Embryonic facial prominence (tissue), 1 donor: Measurements from ENCODE around the gene PARP8.
"Not testable (repeated sequence)": the region's sequence is repeated elsewhere in the genome, so short reads cannot be mapped to it uniquely, and the experiment has no call there.

Experiments
- DNase-seq: peaks from one replicate; pipeline ENCODE4 v3.0.0-alpha.2; 2016; ENCODE audit errors: extremely low spot score

Gene PARP8

DNA sequence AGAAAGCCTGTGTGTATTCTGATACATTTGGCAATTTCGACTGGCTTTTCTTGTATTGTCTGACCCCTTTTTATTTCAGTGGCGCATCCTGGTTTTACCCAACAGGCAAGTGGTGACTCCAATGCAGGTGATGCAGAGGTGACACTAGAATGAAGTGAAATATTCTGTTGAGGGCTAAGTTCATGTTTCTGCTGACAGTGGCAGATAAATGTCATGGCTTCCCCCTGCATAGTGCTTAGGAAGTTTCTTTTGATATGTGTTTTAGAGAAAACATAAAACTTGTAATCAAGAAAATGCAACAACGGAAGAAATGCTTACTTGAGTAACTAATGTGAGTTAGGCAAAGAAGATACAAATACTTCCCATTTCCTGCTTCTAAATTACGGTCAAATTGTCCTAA, 13.1 kb downstream of the PARP8 start:
- DNase-seq, result not testable (repeated sequence)

DNA sequence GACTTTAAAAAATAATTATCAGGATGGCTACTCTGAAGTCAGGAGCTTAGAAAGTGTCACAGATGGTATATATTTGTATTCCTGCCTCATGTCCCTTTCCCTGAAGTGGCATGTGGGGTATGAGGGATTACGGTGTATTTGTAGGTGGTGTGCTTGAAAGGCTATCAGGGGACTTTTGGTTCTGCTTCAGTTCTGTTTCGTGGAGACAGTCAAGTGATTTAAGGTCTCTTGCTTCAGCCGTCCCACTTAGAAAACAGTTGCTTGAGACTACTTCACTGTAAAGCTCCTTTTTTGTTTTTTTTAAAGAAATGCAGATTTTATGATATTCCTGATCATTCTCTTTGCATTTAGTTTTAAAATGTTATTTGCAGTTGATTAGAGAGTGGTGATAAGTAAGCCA, 18.3 kb downstream of the PARP8 start:
- DNase-seq, result no peak

DNA sequence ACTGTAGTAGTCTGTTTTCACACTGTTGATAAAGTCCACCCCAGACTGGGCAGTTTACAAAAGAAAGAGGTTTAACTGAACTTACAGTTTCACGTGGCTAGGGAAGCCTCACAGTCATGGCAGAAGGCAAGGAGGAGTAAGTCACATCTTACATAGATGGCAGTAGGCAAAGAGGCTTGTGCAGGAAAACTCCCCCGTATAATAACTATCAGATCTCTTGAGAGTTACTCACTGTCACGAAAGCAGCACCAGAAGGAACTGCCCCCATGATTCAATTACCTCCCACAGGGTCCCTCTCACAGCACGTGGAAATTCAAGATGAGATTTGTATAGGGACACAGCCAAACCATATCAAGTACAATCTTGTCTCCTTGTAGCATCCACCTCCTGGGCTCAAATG, 21.1 kb downstream of the PARP8 start:
- no peak for DNase-seq

DNA sequence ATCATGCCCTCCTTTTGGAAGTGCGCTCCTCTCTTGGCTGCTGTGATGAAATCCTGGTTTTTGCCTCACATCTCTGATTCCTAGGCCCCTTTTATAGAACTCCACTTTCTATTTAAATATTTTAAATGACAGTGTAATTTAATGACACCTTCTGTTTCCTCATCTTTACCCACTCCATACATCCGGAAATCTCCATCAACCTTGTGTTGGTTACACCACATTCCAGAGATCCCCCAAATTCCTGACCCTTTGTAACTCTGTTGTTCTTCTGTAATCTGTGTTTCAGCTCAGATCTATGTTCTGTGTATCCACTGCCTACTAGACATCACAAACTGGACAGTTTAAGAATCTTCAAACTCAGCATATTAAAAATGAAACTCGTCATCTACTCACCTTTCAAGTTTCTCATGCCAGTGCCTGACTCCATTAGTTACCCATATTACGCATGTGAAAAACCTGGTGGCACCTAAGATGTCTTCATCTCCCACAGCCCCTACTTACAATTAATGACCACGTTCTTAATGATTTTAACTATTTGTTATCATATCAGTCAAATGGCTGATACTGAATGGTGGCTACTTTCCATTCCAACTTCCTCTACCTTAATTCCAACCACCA, 25.1 kb downstream of the PARP8 start:
- no peak for DNase-seq

DNA sequence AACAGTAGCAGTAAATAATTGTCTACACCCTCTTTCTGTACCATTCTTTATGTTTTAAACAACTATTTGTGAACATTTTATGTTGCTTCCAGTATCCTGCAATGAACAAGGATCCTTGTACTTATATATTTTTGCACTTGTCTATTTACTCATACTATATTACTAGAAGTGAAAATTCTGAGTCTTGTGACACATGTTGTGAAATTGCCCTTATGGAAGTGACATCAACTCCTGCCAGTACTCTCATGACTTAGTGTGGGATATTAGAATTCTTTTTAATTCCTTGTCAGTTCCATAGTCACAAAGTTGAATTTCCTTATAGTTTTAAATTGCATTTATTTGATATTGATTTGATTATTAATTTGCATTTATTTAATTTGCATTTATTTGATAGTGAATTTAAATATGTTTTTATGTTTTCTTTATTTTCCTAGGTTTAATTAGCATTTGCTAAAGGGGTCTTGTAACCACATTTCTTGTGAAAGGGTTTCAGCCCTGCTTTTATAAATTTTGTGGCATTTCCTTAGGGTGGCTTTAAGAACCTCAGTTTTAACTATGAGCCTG, 27.7 kb downstream of the PARP8 start:
- no peak for DNase-seq

DNA sequence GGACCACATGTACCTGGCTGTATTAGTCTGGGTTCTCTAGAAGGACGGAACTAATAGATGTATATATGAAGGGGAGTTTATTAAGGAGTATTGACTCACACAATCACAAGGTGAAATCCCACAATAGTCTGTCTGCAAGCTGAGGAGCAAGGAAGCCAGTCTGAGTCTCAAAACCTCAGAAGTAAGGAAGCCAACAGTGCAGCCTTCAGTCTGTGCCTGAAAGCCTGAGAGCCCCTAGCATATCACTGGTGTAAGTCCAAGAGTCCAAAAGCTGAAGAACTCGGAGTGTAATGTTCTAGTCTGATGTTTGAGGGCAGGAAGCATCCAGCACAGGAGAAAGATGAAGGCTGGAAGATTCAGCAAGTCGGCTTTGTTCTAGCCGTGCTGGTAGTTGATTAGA, 28.2 kb downstream of the PARP8 start:
- DNase-seq, result not testable (repeated sequence)

DNA sequence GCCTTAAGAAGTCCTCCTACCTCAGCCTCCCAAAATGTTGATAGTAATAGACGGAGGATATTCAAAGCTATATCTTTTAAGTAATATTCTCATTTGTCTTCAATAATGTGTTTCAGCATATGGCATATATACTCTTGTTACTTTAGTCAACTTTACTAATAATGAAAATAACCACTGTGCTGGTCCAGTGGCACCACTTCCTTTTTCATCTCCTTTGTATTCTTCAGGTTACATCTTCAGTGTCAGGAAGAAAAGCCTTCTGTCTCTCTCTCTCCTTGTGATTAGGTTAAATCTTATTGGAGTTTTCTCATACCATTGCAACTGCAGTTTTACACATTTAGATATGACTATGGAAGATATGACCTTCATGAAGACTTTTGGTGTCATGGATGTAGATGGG, 31.3 kb downstream of the PARP8 start:
- no peak for DNase-seq

DNA sequence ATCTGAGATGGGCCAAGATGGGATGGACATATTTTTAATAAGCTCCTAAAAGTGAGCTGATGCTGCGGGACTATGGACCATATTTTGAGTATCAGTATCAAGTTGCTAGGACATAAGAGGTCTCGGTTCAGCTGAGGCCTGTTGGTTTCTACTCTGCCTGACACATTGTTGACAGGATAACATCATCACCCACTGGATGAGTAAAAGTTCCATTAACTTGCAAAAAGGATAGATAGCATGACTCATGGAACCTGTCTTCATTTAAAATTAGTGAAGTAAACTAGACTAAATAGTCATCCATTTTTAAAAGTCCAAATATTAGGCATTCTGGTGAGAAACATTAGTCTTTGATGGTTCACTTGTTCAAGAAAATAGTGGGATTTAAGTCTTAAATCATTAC, 33.3 kb downstream of the PARP8 start:
- DNase-seq, result no peak

DNA sequence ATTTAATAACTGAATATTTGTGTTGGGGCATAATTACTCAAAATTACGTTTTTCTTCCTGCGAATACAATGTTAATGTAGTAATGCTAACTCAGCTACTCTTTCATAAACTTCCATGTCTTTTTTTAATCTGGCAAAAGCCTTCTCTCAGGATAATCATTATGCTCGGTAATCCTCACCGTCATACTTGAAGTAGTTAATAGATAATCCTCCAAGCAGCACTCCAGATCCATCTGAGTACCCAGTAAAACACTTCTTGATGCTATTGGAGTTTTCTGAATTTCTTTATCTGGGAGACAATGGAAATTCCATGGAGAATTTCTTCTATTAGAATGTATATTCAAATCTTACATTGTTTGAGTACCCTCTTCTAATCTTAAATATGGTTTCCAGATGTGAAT, 34.3 kb downstream of the PARP8 start:
- DNase-seq, result no peak

DNA sequence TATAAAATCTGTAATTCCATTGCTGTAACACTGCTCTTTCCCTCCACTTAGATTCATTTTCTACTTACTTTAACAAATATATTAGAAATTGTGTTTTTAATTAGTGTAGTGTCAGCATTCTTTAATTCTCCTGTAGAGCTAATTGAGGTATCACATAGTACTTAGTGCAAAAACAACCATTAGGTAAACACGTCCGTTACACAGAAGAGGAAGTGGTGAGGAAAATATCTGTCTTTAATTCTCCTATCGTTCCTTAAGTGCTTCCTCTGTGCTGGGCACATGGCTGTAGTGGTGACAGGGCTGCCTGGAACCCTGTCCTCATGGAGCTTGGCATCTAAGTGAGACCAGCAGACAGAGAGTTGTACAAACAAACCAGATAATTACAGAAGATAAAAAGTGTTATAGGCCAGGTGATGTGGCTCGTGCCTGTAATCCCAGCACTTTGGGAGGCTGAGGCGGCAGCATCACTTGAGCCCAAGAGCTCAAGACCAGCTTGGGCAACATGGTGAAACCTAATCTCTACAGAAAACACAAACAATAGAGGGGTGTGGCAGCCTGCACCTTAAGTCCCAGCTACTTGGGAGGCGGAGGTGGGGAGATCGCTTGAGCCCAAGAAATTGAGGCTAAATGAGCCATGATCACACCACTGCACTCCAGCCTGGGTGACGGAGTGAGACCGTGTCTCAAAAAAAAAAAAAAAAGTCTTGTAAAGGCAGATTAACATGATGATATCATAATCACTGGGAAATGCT, 36.4 kb downstream of the PARP8 start:
- no peak for DNase-seq

DNA sequence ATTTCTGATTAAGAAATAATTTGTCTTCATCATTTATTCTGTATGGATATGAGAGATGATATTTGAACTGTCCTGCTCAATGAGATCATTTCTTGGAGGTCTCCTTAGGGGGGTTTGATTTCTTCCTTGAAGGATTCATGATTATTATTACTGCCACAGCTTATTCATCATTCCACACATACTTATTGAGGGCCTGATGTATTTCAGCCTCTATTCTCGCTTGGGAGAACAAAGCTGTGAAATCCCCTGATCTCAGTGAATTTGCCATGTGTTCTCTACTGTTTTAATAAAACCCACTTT, 36.9 kb downstream of the PARP8 start:
- no peak for DNase-seq

DNA sequence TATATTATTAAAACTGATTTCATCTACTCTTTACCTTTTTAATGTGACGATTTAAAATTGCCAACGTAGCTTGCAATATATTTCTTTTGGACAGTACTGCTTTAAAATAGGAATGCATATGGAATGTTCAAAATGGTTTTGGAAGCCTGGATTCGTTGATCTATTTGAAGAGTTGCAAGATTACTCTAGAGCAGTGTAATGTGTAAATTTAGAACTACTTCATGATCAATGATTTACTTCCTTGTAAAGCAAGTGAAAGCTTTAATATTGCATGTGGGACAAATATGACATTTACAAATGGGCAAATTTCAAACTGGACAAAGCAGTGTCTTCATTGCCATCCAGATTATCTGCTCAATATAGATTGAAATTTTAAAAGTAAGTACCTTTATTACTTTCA, 38.3 kb downstream of the PARP8 start:
- DNase-seq, result no peak

DNA sequence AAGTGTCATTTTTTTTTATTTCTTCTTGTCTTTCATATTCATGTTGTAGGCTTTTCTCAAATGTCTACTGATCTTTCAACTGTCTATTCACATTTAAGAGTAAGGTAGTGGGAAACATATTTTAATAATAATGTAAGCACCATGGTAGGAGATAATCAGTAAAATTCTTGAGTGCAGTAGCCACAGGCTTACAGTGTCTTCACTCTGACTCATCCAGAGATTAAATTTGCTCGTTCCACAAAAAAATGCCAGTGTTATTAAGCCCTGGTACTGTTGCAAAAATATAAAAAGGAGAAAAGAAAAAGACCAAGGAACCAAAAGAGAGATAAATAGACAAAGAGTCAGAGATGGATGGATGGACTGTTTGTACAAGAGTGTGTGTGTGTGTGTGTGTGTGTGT, 43.0 kb downstream of the PARP8 start:
- DNase-seq, result no peak

DNA sequence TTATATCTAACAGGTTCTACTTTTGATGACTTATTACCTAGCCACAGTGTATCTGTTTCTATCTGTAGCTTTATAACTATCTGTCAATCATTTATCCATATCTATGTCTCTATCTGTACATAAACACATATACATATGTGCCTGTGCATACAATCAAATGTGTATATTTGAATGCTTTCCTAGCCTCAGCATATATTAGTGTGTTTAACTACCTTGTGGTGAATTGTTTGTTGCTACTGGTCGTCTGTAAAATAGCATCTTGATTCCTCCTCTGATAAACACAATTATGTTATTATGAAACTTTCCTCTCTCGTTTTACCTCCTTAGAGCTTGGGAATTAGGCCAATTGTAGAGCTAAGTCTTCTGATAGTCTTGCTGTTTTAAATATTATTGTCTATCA, 44.4 kb downstream of the PARP8 start:
- DNase-seq, result no peak

DNA sequence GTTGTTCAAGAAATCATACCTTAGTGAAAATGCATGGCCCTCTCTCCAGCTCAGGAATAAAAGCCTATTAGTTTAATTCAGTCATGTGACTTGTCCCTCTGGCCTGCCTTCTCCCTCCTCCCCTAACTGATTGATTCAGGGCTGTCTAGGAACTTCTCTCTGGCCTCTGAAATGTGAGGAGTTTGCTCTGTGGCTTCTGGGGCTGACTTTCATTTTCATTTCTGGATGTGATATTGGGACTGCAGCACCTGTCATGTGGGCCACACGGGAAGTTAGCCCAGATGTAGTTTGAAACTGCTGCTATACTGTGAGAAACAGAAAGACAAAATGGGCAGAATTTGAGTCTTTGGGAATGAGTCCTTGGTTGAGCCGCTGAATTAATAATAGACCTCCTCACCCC, 44.8 kb downstream of the PARP8 start:
- DNase-seq, result no peak

DNA sequence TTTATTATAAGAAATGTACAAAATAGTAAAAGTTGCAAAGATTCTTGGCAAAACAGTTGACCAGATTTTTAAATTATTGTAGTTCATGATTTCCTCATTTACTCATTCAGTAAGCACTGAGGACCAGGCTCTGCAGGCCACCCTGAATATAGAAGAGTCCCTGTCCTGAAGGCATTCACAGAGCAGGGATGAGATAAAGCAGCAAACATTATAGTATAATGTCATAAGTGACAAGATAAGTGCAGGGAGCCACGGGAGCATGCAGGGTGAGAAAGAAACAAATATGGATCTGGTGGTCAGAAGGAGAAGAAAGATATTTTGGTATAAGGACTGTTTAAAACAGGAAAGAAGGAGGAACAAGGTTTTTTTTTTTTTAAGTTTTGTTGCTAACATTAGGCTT, 46.0 kb downstream of the PARP8 start:
- DNase-seq, result no peak

DNA sequence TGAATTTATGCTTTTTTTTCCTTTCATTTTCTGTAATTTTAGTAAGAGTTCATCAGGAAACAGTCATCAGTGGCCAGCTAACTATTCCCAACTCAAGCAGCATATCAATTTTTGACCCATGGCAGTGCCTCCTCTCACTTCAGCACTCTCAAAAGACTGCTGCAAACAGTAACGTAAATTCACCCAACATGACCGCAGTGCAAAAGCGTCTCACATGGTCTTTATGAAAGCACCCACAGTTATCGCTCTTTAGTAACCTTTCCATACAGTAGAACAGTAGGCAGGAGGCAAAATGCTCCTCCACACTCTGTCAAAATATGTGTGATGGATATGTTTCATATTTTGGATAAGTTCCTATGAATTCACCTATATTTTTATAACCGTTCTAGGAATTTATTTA, 48.6 kb downstream of the PARP8 start:
- DNase-seq, result no peak

DNA sequence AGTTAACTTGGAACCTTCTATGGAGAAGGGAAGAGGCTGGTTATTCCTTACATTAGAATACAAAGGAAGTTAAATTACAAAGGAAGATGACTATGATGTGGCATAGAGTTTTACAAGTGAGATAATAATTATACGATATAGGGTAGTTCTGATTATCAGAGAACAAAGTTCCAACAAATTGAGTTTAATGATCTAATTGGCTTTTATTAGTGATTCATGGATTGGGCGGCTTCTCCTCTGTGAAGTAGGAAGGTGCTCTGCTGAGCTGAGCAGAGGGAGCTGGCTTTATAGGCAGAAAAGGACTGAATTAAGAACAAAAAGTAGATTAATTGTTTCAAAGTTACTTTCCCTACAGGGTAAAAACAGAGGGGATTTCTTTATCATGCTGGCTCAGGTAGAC, 49.7 kb downstream of the PARP8 start:
- DNase-seq, result no peak

DNA sequence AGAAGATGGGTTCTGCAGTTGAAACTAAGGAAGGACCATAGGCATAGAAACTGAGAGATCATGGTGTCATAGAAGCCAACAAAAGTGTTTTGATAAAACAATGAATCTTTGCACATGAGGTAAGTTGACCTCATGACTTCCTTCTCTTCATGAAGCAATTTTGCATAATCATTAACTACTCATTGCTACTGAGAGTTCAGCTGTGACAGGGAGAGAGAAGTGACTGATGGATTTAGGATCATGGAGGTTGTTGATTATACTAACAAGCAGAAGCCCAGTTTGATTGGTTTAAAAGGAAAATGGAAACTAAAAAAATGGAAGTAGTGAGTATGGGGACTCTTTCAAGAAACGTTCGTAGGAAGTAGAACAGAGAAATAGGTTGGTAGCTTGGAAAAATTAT, 51.2 kb downstream of the PARP8 start:
- DNase-seq, result no peak

DNA sequence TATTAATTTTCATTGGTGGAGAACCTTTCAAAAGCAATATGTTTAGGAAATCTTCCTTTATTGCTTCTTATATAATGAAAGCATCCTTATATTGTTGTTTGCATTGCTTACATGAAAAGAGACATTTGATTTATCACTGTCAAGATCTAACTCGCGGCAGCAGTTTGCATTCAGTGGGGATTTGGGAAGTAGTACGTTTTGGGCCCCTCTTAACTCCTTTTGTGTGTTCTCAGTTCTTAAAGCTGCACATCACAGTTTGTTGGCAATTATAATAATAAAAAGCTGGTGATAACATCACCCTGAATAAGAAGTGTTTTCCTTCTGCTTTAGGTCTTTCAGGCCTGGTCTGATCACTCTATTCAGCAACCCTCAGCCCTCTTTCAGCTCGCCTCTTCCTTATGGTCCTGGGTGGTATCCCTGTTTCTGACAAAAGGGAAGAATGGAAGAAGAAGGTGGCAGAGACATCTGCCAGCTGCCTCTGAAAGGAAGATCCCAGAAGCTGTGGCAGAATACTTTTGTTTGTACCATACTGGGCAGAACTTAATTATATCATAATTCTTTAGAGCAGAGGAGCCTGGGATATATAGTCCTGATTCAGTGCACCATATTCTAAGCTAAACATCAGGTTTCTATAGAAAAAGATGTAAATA, 53.7 kb downstream of the PARP8 start:
- DNase-seq, result no peak

DNA sequence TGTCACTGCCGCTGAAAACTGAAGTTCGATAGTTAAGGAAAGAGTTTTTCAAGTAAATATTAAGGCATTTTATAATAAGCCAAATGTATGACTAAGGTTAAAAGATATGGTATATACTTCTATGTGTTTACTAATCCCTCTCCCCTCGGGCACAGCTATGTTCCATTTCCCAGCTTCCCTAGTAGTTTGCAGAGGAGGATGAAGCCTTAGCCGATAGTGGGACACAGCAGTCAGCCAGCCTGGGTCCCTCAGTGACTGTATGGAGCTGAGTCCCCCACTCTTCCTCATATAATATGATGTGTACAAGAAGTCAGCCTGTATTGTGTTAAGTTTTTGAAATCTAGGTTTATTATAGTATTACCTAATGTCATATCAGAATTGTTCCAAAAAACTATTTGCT, 55.8 kb downstream of the PARP8 start:
- DNase-seq, result no peak

DNA sequence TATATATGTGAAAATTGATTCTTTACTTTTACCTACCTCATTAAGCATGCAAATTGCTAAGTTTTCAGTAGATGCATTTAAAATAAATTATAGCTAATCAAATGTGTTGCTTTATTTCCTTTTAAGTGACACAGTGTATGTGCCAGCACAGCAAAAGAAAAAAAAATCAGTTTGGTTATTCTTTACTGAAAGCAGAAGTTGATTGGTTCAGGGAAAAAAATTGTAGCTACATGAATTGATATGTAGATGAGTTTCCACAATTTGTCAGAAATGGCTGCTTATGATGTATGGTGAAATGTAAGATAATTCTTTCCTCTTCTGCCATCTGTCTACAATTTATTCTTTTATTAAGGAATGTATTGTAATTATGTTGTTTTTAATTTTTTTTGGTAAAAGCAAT, 57.8 kb downstream of the PARP8 start:
- no peak for DNase-seq

DNA sequence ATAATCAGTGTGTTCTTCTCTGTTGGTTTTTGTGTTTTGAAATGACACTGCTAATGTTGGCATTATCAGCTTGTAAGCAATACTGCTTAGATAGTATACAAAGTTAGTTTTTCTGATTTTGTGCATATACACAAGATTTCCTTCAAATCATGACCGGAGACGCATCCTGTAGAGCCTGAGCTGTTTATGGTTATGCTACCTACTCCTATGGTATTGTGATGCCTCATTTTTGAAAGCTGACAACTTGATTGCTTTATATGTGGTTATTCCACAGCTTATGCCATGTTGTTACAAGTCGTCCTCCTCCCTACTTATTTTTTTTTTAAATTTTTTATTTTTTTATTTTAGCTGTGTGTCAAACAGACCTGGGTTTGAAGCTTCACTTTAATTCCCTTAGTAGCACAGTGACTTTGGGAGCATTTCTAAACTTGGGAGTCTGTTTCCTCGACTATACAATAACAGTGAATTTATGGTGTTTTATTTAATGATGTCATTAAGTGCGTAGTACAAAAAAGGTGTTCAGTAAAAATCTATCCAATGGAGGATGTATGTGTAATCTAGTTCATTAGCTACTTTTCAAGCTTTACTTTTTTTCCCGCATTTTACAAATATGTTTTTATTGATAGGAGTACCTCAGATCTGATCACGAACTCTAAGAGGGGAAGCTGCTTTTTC, 59.5 kb downstream of the PARP8 start:
- DNase-seq, result no peak
